ENCODE results near the gene TCF12.
"Not testable (repeated sequence)": the region's sequence is repeated elsewhere in the genome, so short reads cannot be mapped to it uniquely, and the experiment has no call there.

The TCF12 gene

DNA sequence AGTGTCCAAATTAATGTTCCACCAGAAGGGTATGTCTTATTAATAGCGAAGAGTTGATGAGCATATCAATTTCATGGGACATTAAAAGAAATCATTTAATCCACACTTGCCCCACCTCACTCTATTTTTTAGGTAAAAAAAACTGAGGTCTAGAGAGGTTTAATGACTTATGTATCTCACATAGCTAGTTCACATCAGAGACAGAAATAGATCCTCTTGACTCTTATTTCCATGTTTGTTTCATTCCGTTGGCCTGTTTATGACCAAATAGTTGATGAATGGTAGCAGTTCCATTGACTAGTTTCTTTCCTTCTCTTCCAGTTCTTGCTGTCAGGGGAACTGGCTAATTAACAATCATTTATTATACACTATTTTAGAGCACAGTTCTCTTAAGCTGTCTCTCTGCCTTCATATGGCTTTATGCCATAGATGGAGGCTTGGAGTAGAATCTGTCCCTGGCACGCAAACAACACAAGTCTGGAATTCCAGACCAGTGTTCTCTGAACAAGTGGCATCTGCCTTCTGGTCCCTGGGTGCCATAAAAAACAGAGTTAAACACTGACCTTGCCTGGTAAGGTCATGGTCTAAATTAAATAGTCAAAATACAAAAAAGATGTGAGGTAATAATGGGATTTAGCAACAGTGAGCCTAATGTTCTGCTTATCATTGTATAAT is 237.9 kb downstream of the TCF12 start:
- Histone ChIP-seq H3K9me3 (ENCODE audit: control insufficient read depth, low read length) (peaks cover 15% of the 10 kb centered on the region), H3K4me1 (ENCODE audit: control insufficient read depth, insufficient read depth, low read length) (peaks cover 24% of the 10 kb centered on the region), H3K9ac (ENCODE audit: low read length) (no peak overlapping the region), H3K36me3 (ENCODE audit: control insufficient read depth, insufficient read depth, low read length, severe bottlenecking) (no peaks in the 10 kb centered on the region), H3K4me3 (ENCODE audit: low read length) (no peak overlapping the region), H3K27me3 (replicated peaks; ENCODE audit: control insufficient read depth, insufficient read depth, low read length) (no peaks in the 10 kb centered on the region)
- DNase-seq (ENCODE audit: low read depth): no peak

DNA sequence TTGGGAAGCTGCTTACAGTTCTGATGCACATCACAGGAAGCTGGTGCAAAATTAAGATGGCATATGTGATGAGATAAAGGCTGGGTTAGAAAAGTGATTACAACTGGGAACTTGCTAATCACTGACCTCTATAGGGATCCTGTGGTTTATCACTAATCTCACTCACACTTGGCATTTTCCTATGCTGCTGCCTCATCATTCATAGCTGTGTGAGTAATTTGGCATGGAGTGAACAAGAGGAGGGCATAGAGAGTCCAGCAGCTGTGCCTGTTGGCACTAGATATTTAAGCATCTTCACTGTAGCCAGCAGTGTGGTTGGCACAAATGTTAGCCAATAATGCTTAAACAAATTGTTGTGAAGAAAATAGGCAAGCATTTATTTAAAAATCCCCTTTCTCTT is 240.1 kb downstream of the TCF12 start:
- DNase-seq (ENCODE audit: low read depth): peak; percentile 47
- Histone ChIP-seq H3K4me3 (ENCODE audit: low read length) (no peak overlapping the region), H3K4me1 (ENCODE audit: control insufficient read depth, insufficient read depth, low read length) (peaks cover 20% of the 10 kb centered on the region), H3K9me3 (ENCODE audit: control insufficient read depth, low read length) (no peaks in the 10 kb centered on the region), H3K9ac (ENCODE audit: low read length) (no peak overlapping the region), H3K27me3 (replicated peaks; ENCODE audit: control insufficient read depth, insufficient read depth, low read length) (no peaks in the 10 kb centered on the region), H3K36me3 (ENCODE audit: control insufficient read depth, insufficient read depth, low read length, severe bottlenecking) (no peaks in the 10 kb centered on the region)

DNA sequence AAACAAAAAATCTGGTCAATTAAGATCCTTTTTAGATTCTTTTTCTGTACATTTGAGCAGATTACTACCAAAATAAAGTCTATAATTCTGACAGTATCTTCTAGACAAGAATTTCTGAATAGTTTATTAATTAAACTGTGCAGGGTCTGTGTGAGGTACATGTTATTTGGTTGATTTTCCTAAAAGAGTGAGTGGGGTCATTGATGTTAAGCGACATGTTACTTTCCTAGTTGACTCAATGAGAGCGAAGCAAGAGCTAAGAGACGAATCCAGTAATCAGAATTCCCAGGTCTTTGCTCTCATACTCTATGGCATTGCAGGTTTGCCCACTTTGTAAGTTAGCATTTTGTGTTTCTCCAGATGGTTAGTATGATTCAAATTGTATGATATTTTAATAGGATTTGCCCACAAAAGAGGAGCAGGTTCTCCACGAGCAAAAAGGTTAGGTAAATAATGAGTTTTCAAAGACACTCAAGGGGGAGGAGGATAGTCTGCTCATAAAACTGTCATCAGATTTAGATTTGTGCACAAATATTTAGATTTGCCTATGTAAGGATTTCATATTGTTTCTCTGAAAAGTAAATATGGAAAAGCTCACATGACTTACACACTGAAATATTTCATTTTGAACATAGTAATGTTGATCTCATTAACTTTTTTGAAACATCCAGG is 240.7 kb downstream of the TCF12 start:
- Histone ChIP-seq H3K27me3 (replicated peaks; ENCODE audit: control insufficient read depth, insufficient read depth, low read length) (no peaks in the 10 kb centered on the region), H3K36me3 (ENCODE audit: control insufficient read depth, insufficient read depth, low read length, severe bottlenecking) (no peaks in the 10 kb centered on the region), H3K9me3 (ENCODE audit: control insufficient read depth, low read length) (no peaks in the 10 kb centered on the region), H3K4me1 (ENCODE audit: control insufficient read depth, insufficient read depth, low read length) (peaks cover 20% of the 10 kb centered on the region), H3K4me3 (ENCODE audit: low read length) (no peak overlapping the region), H3K9ac (ENCODE audit: low read length) (no peak overlapping the region)
- DNase-seq (ENCODE audit: low read depth): no peak

DNA sequence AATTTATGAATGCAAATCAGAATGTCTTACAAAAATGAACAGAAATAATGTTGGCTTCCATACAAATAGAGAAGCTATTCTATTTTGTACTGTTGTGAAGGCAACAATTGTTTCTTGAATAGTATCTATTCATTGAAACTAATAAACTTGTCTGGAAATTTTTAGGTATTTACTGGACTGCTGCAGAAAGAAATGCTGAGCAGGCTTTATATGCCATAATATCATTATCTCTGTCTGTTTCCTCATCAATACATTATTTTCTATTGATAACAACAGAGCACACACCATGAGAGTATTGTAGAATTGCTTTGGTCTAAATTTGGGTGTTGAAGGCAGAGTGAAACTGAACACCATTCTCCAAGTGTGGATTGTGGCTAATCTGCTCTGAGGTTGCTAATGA is 241.3 kb downstream of the TCF12 start:
- H3K9me3 ChIP-seq (ENCODE audit: control insufficient read depth, low read length): no peaks in the 10 kb centered on the region
- H3K4me3 ChIP-seq (ENCODE audit: low read length): no peak overlapping the region
- DNase-seq (ENCODE audit: low read depth): no peak
- no peaks in the 10 kb centered on the region for H3K36me3 ChIP-seq (ENCODE audit: control insufficient read depth, insufficient read depth, low read length, severe bottlenecking)
- no peak overlapping the region for H3K9ac ChIP-seq (ENCODE audit: low read length)
- H3K27me3 ChIP-seq (replicated peaks; ENCODE audit: control insufficient read depth, insufficient read depth, low read length): no peaks in the 10 kb centered on the region
- H3K4me1 ChIP-seq (ENCODE audit: control insufficient read depth, insufficient read depth, low read length): peaks cover 20% of the 10 kb centered on the region

DNA sequence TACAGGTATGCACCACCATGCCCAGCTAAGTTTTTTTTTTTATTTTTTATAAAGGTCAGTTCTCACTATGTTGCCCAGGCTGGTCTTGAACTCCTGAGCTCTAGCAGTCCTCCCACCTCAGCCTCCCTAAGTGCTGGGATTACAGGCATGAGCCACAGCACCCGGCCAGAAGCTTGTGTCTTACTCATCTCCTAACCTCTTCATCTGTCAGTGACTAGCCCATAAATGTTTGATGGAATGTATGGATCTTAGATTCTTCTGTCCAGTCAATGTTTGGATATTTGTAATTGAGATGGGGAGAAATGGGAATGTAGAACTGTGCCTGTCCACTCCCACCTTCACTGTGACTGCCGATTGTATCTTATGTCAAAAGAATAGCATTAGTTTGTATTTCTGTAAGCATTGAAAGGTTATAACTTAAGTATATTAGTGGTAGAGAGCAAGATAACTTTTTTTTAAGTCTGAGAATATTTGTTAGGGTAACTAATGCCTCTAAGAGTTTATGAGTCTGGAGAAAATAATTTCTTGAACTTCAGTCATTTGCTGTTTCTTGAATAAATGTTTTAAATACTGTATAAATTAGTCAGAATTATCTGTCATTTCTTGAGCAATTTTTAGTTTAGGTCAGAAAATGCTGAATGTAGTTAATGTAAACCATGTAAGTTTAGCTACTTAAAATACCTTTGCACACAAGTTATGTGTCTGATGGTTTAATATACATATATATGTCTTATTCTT is 242.5 kb downstream of the TCF12 start:
- no peaks in the 10 kb centered on the region for H3K27me3 ChIP-seq (replicated peaks; ENCODE audit: control insufficient read depth, insufficient read depth, low read length)
- peak; percentile 47 for DNase-seq (ENCODE audit: low read depth)
- peaks cover 20% of the 10 kb centered on the region for H3K4me1 ChIP-seq (ENCODE audit: control insufficient read depth, insufficient read depth, low read length)
- H3K9me3 ChIP-seq (ENCODE audit: control insufficient read depth, low read length): no peaks in the 10 kb centered on the region
- H3K36me3 ChIP-seq (ENCODE audit: control insufficient read depth, insufficient read depth, low read length, severe bottlenecking): no peaks in the 10 kb centered on the region
- no peak overlapping the region for H3K9ac ChIP-seq (ENCODE audit: low read length)
- no peak overlapping the region for H3K4me3 ChIP-seq (ENCODE audit: low read length)

DNA sequence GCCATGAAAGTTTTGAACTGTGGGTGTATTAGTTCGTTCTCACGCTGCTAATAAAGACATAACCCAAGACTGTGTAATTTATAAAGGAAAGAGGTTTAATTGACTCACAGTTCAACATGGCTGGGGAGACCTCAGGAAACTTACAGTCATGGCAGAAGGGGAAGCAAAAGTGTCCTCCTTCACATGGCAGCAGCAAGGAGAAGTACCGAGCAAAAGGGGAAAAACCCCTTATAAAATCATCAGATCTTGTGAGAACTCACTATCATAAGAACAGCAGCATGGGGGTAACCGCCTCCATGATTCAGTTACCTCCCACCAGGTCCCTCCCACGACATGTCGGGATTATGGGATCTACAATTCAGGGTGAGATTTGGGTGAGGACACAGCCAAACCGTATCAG is 245.8 kb downstream of the TCF12 start:
- not testable (repeated sequence) for DNase-seq (ENCODE audit: low read depth); H3K27me3 ChIP-seq (replicated peaks; ENCODE audit: control insufficient read depth, insufficient read depth, low read length); H3K4me3 ChIP-seq (ENCODE audit: low read length); H3K9ac ChIP-seq (ENCODE audit: low read length); H3K4me1 ChIP-seq (ENCODE audit: control insufficient read depth, insufficient read depth, low read length); H3K9me3 ChIP-seq (ENCODE audit: control insufficient read depth, low read length); H3K36me3 ChIP-seq (ENCODE audit: control insufficient read depth, insufficient read depth, low read length, severe bottlenecking)

DNA sequence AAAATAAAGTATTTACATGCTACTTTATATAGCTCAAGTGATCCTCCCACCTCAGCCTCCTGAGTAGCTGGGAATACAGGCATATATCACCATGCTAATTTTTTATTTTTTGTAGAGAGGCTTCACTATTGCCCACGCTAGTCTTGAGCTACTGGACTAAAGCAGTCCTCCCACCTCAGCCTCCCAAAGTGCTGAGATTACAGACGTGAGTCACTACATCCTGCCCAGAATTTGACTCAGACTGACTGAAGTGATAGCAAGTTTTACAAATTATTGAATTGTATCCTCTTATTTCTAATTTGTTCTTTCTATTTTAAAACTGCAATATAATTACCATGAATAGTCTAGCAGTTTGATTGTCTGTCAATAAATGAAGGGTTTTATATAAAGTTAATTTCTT is 247.5 kb downstream of the TCF12 start:
- H3K9me3 ChIP-seq (ENCODE audit: control insufficient read depth, low read length): no peaks in the 10 kb centered on the region
- no peak overlapping the region for H3K9ac ChIP-seq (ENCODE audit: low read length)
- no peaks in the 10 kb centered on the region for H3K27me3 ChIP-seq (replicated peaks; ENCODE audit: control insufficient read depth, insufficient read depth, low read length)
- no peak overlapping the region for H3K4me3 ChIP-seq (ENCODE audit: low read length)
- DNase-seq (ENCODE audit: low read depth): no peak
- H3K4me1 ChIP-seq (ENCODE audit: control insufficient read depth, insufficient read depth, low read length): peaks cover under 1% of the 10 kb centered on the region
- peaks cover 7% of the 10 kb centered on the region for H3K36me3 ChIP-seq (ENCODE audit: control insufficient read depth, insufficient read depth, low read length, severe bottlenecking)

DNA sequence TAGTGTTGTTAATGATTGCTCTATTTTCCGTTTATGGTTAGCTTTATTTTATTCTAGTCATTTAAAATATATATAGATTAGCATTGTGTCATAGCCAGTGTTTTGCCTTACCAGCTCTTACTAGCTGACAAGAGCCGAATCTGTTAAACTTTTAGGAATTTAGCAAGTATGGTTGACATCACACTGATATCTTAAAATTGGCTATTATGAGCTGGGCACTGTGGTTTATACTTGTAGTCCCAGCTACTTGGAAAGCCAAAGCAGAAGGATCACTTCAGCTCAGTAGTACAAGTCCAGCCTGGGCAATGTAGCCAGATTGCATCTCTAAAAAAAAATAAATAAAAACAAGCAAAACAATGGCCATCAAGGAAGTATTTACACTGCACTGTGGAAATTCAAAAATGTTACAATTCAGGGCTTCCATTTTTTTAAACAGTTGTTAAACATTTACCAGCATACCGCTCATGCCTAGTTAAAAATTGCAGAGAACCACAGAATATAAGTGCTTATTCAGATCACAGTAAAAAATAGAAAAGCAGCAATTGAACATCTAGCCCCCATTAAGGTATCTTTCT is 249.5 kb downstream of the TCF12 start:
- no peaks in the 10 kb centered on the region for H3K27me3 ChIP-seq (replicated peaks; ENCODE audit: control insufficient read depth, insufficient read depth, low read length)
- peaks cover 7% of the 10 kb centered on the region for H3K36me3 ChIP-seq (ENCODE audit: control insufficient read depth, insufficient read depth, low read length, severe bottlenecking)
- H3K9ac ChIP-seq (ENCODE audit: low read length): no peak overlapping the region
- DNase-seq (ENCODE audit: low read depth): no peak
- H3K9me3 ChIP-seq (ENCODE audit: control insufficient read depth, low read length): no peaks in the 10 kb centered on the region
- peaks cover 11% of the 10 kb centered on the region for H3K4me1 ChIP-seq (ENCODE audit: control insufficient read depth, insufficient read depth, low read length)
- H3K4me3 ChIP-seq (ENCODE audit: low read length): no peak overlapping the region

DNA sequence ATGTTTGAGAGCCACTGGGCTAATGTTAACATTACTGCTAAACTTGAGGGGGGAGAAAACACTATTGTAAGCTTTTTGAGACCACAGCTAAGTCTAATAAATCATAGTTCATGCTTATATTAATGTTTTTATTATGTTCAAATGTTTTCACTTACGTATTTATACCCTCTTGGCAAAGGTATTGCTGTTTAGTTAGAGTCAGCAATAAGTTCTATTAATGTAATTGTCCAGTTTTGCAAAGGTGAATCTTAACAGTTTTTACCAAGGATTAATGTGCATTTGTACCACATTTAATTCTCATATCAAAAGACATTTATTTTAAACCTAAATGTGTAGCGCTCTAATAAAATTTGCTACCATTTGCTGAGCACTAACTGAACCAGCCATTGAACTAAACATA is 251.2 kb downstream of the TCF12 start:
- H3K4me3 ChIP-seq (ENCODE audit: low read length): no peak overlapping the region
- peaks cover 7% of the 10 kb centered on the region for H3K36me3 ChIP-seq (ENCODE audit: control insufficient read depth, insufficient read depth, low read length, severe bottlenecking)
- no peak for DNase-seq (ENCODE audit: low read depth)
- H3K4me1 ChIP-seq (ENCODE audit: control insufficient read depth, insufficient read depth, low read length): peaks cover 15% of the 10 kb centered on the region
- no peak overlapping the region for H3K9ac ChIP-seq (ENCODE audit: low read length)
- H3K27me3 ChIP-seq (replicated peaks; ENCODE audit: control insufficient read depth, insufficient read depth, low read length): no peaks in the 10 kb centered on the region
- H3K9me3 ChIP-seq (ENCODE audit: control insufficient read depth, low read length): no peaks in the 10 kb centered on the region

DNA sequence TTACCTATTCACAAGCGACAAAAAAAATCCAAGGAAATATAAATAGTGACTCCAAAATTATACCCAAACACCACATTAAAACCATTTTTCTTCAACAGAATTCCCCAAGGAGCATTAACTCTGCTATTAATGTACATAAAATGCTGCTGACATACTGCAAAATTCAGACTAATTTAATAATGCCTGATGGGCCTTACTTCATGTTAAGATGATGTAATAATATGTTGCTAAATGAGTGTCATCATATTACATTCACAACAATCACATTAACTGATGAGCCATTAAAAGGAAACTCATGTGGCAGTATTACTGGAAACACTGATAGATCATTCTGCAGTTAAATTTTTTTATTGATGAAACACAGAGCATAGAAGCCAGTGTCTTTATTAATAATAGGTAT is 253.0 kb downstream of the TCF12 start:
- peak; percentile 41 for DNase-seq (ENCODE audit: low read depth)
- peaks cover 15% of the 10 kb centered on the region for H3K4me1 ChIP-seq (ENCODE audit: control insufficient read depth, insufficient read depth, low read length)
- peaks cover 7% of the 10 kb centered on the region for H3K36me3 ChIP-seq (ENCODE audit: control insufficient read depth, insufficient read depth, low read length, severe bottlenecking)

DNA sequence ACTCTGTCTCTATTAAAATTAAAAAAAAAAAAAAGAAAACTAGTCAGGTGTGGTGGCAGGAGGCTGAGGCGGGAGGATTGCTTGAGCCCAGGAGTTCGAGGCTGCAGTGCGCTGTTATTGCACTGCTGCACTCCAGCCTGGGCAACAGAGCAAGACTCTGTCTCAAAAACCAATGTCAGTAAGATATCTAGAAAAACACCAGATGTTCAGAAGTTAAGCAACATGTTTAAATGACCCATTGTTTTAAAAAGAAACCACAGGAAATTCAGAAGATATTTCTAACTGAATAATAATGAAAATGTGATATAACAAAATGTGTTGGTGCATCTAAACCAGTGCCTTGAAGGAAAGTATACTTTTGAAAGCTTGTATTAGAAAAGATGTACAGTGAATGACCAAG is 254.5 kb downstream of the TCF12 start:
- peak; percentile 57 for DNase-seq (ENCODE audit: low read depth)
- H3K36me3 ChIP-seq (ENCODE audit: control insufficient read depth, insufficient read depth, low read length, severe bottlenecking): no peaks in the 10 kb centered on the region
- no peaks in the 10 kb centered on the region for H3K9me3 ChIP-seq (ENCODE audit: control insufficient read depth, low read length)
- H3K9ac ChIP-seq (ENCODE audit: low read length): no peak overlapping the region
- peaks cover 15% of the 10 kb centered on the region for H3K4me1 ChIP-seq (ENCODE audit: control insufficient read depth, insufficient read depth, low read length)
- no peaks in the 10 kb centered on the region for H3K27me3 ChIP-seq (replicated peaks; ENCODE audit: control insufficient read depth, insufficient read depth, low read length)
- H3K4me3 ChIP-seq (ENCODE audit: low read length): no peak overlapping the region

More for the DNA sequence above, 253.0 kb downstream of the TCF12 start:
- no peak overlapping the region for H3K9ac ChIP-seq (ENCODE audit: low read length)
- H3K9me3 ChIP-seq (ENCODE audit: control insufficient read depth, low read length): no peaks in the 10 kb centered on the region
- H3K4me3 ChIP-seq (ENCODE audit: low read length): no peak overlapping the region
- no peaks in the 10 kb centered on the region for H3K27me3 ChIP-seq (replicated peaks; ENCODE audit: control insufficient read depth, insufficient read depth, low read length)
